RCC 7860 (cell line): ENCODE data around the gene ZBTB7C.

Experiments used
- DNase-seq: peaks from one replicate; pipeline ENCODE4 v3.0.0-alpha.2; 2015; ENCODE audit warnings: low spot score
- FAIRE-seq: peaks from 2 replicates; lab custom pipeline; 2012; peaks lifted over from hg19 to GRCh38; lab: Jason Lieb, UNC

Gene ZBTB7C

GRCh38 chr18:48131042-48131441, 278.1 kb downstream of the ZBTB7C start:
- no peak for DNase-seq
- no peak for FAIRE-seq

GRCh38 chr18:48129621-48130082, 279.5 kb downstream of the ZBTB7C start:
- DNase-seq, result no peak
- FAIRE-seq, result no peak

GRCh38 chr18:48127606-48128005, 281.6 kb downstream of the ZBTB7C start:
- FAIRE-seq, result no peak

GRCh38 chr18:48126240-48126639, 282.9 kb downstream of the ZBTB7C start:
- DNase-seq, result no peak
- FAIRE-seq, result no peak

More at GRCh38 chr18:48127606-48128005, 281.6 kb downstream of the ZBTB7C start:
- no peak for DNase-seq

GRCh38 chr18:48125724-48126123, 283.5 kb downstream of the ZBTB7C start:
- DNase-seq, result no peak
- FAIRE-seq, result no peak

- no peak for FAIRE-seq
- DNase-seq, result no peak
Measured at GRCh38 chr18:48124857-48125626, 284.1 kb downstream of the ZBTB7C start.

GRCh38 chr18:48123941-48124340, 285.2 kb downstream of the ZBTB7C start:
- no peak for DNase-seq
- FAIRE-seq, result no peak

GRCh38 chr18:48123324-48123723, 285.9 kb downstream of the ZBTB7C start:
- DNase-seq, result no peak
- FAIRE-seq, result no peak

GRCh38 chr18:48122816-48123215, 286.4 kb downstream of the ZBTB7C start:
- FAIRE-seq, result no peak

GRCh38 chr18:48122376-48122775, 286.8 kb downstream of the ZBTB7C start:
- DNase-seq, result no peak
- FAIRE-seq, result no peak

More at GRCh38 chr18:48122816-48123215, 286.4 kb downstream of the ZBTB7C start:
- no peak for DNase-seq

GRCh38 chr18:48121752-48122151, 287.4 kb downstream of the ZBTB7C start:
- DNase-seq, result no peak
- no peak for FAIRE-seq

GRCh38 chr18:48119204-48119603, 290.0 kb downstream of the ZBTB7C start:
- DNase-seq (no peak), FAIRE-seq (no peak)

GRCh38 chr18:48116873-48117630, 292.1 kb downstream of the ZBTB7C start:
- DNase-seq, result no peak
- FAIRE-seq, result no peak

GRCh38 chr18:48116017-48116416, 293.2 kb downstream of the ZBTB7C start:
- FAIRE-seq, result no peak
- DNase-seq, result no peak

- no peak for DNase-seq
- no peak for FAIRE-seq
Measured at GRCh38 chr18:48113691-48114090, 295.5 kb downstream of the ZBTB7C start.

GRCh38 chr18:48111587-48111986, 297.6 kb downstream of the ZBTB7C start:
- no peak for FAIRE-seq

GRCh38 chr18:48110797-48111196, 298.4 kb downstream of the ZBTB7C start:
- DNase-seq (no peak), FAIRE-seq (no peak)

More at GRCh38 chr18:48111587-48111986, 297.6 kb downstream of the ZBTB7C start:
- no peak for DNase-seq

- DNase-seq (no peak), FAIRE-seq (no peak)
Measured at GRCh38 chr18:48109961-48110493, 299.2 kb downstream of the ZBTB7C start.

GRCh38 chr18:48108136-48108535, 301.0 kb downstream of the ZBTB7C start:
- DNase-seq, result no peak
- FAIRE-seq, result no peak

GRCh38 chr18:48106976-48107781, 302.0 kb downstream of the ZBTB7C start:
- FAIRE-seq (no peak), DNase-seq (no peak)

- FAIRE-seq (no peak), DNase-seq (no peak)
Measured at GRCh38 chr18:48106498-48106897, 302.7 kb downstream of the ZBTB7C start.
